Astrocyte (in vitro differentiated cells and primary cell): ENCODE measurements around the gene PIBF1. TPM values are rescaled to one million over a fixed set of nuclear protein-coding genes. Genes with fewer than 3 reads are reported as not detected.

Experiments
- DNase-seq: peaks from one replicate; pipeline ENCODE4 v3.0.0-alpha.2; 2010; ENCODE audit warnings: low read depth
- FAIRE-seq: peaks from 2 replicates; lab custom pipeline; 2011; peaks lifted over from hg19 to GRCh38; lab: Jason Lieb, UNC
- H2AFZ ChIP-seq: 2 replicates; pipeline ENCODE4 v1.6.0; 2012; ENCODE audit warnings: low read depth, low read length, inconsistent platforms
- H3K27ac ChIP-seq: 2 replicates; pipeline ENCODE4 v1.5.1; 2011; ENCODE audit warnings: low read depth, low read length, inconsistent platforms
- H3K27me3 ChIP-seq: 2 replicates; pipeline ENCODE4 v1.6.0; 2011; ENCODE audit warnings: low read length, inconsistent platforms; ENCODE audit not compliant: insufficient read depth
- H3K36me3 ChIP-seq: 2 replicates; pipeline ENCODE4 v1.5.1; 2011; ENCODE audit warnings: low read length, inconsistent platforms; ENCODE audit not compliant: insufficient read depth
- H3K4me1 ChIP-seq: 2 replicates; pipeline ENCODE4 v1.5.1; 2011; ENCODE audit warnings: low read length, inconsistent platforms; ENCODE audit not compliant: insufficient read depth
- H3K4me2 ChIP-seq: 2 replicates; pipeline ENCODE4 v1.6.0; 2012; ENCODE audit warnings: low read length, inconsistent platforms
- H3K4me3 ChIP-seq: 2 replicates; pipeline ENCODE4 v1.5.1; 2011; ENCODE audit warnings: low read depth, mild to moderate bottlenecking, low read length, inconsistent platforms; ENCODE audit not compliant: insufficient read depth
- H3K79me2 ChIP-seq: 2 replicates; pipeline ENCODE4 v1.6.0; 2012; ENCODE audit warnings: mild to moderate bottlenecking, low read length, inconsistent platforms; ENCODE audit not compliant: insufficient read depth
- H3K9ac ChIP-seq: 2 replicates; pipeline ENCODE4 v1.6.0; 2012; ENCODE audit warnings: mild to moderate bottlenecking, low read length, inconsistent platforms
- H3K9me3 ChIP-seq: 2 replicates; pipeline ENCODE4 v1.5.1; 2012; ENCODE audit warnings: low read depth, mild to moderate bottlenecking, low read length, inconsistent platforms; ENCODE audit not compliant: insufficient read depth
- H4K20me1 ChIP-seq: 2 replicates; pipeline ENCODE4 v1.6.0; 2012; ENCODE audit warnings: low read length, inconsistent platforms; ENCODE audit not compliant: insufficient read depth
- H3K27ac Mint-ChIP-seq: one replicate; pipeline ENCODE4 v1.8.0; 2021; ENCODE audit warnings: mild to moderate bottlenecking, mixed read lengths; ENCODE audit not compliant: unreplicated experiment
- H3K27me3 Mint-ChIP-seq: one replicate; pipeline ENCODE4 v1.8.0; 2021; ENCODE audit warnings: low read depth, mixed read lengths; ENCODE audit not compliant: unreplicated experiment
- H3K36me3 Mint-ChIP-seq: one replicate; pipeline ENCODE4 v1.8.0; 2021; ENCODE audit warnings: low read depth, mixed read lengths; ENCODE audit not compliant: unreplicated experiment
- H3K4me1 Mint-ChIP-seq: one replicate; pipeline ENCODE4 v1.8.0; 2021; ENCODE audit warnings: low read depth, mixed read lengths; ENCODE audit not compliant: unreplicated experiment
- H3K4me3 Mint-ChIP-seq: one replicate; pipeline ENCODE4 v1.8.0; 2021; ENCODE audit warnings: mild to moderate bottlenecking, moderate library complexity, mixed read lengths; ENCODE audit not compliant: unreplicated experiment
- H3K9me3 Mint-ChIP-seq: one replicate; pipeline ENCODE4 v1.8.0; 2021; ENCODE audit warnings: mild to moderate bottlenecking, mixed read lengths; ENCODE audit not compliant: unreplicated experiment
- CTCF ChIP-seq: IDR thresholded peaks from 2 replicates; pipeline ENCODE4 v1.5.1; 2011; ENCODE audit warnings: low read depth, mild to moderate bottlenecking, inconsistent platforms, low read length, moderate library complexity; ENCODE audit not compliant: insufficient read depth
- EZH2 ChIP-seq: IDR thresholded peaks from 2 replicates; pipeline ENCODE4 v1.6.1; 2012; ENCODE audit warnings: mild to moderate bottlenecking, low read length, inconsistent platforms; ENCODE audit not compliant: insufficient read depth
- total RNA-seq: library from RNA; stranded (reverse); gene quantifications from 2 replicates; pipeline ENCODE4 v1.2.1, GENCODE V29; 2021

The PIBF1 gene
- total RNA-seq, 1 donor from 2014 or later = 19.3 TPM

- Histone ChIP-seq H4K20me1 (no peaks in the 10 kb centered on the region), H3K9me3 (no peaks in the 10 kb centered on the region), H3K79me2 (no peaks in the 10 kb centered on the region), H3K36me3 (no peaks in the 10 kb centered on the region), H3K27ac (no peak overlapping the region), H2AFZ (no peak overlapping the region), H3K27me3 (no peaks in the 10 kb centered on the region), H3K4me3 (no peak overlapping the region), H3K9ac (no peak overlapping the region), H3K4me2 (no peak overlapping the region), H3K4me1 (no peaks in the 10 kb centered on the region)
- no peaks in the 10 kb centered on the region for H3K27me3 Mint-ChIP-seq
- no peaks in the 10 kb centered on the region for H3K36me3 Mint-ChIP-seq
- no peaks in the 10 kb centered on the region for H3K9me3 Mint-ChIP-seq
- TF ChIP-seq EZH2 (no peak), CTCF (no peak)
- H3K4me1 Mint-ChIP-seq = peaks cover 4% of the 10 kb centered on the region
- no peak overlapping the region for H3K4me3 Mint-ChIP-seq
- DNase-seq (no peak), FAIRE-seq (no peak)
- no peak overlapping the region for H3K27ac Mint-ChIP-seq
Measured at GRCh38 chr13:73036566-73036965, 254.6 kb downstream of the PIBF1 start.

GRCh38 chr13:73038064-73038463 is 256.1 kb downstream of the PIBF1 start:
- Mint-ChIP-seq H3K27ac (no peak overlapping the region), H3K36me3 (no peaks in the 10 kb centered on the region), H3K27me3 (no peaks in the 10 kb centered on the region), H3K9me3 (no peaks in the 10 kb centered on the region), H3K4me3 (no peak overlapping the region), H3K4me1 (peaks cover 3% of the 10 kb centered on the region)
- H3K4me2 ChIP-seq = no peak overlapping the region
- H3K9ac ChIP-seq = no peak overlapping the region
- TF ChIP-seq CTCF = no peak
- TF ChIP-seq EZH2 = no peak
- no peaks in the 10 kb centered on the region for H3K79me2 ChIP-seq
- DNase-seq (no peak), FAIRE-seq (no peak)
- H3K9me3 ChIP-seq = no peaks in the 10 kb centered on the region
- no peak overlapping the region for H2AFZ ChIP-seq
- H3K27me3 ChIP-seq = no peaks in the 10 kb centered on the region
- H3K36me3 ChIP-seq = no peaks in the 10 kb centered on the region
- H3K27ac ChIP-seq = no peak overlapping the region
- no peaks in the 10 kb centered on the region for H3K4me1 ChIP-seq
- H3K4me3 ChIP-seq = no peak overlapping the region
- no peaks in the 10 kb centered on the region for H4K20me1 ChIP-seq

- Histone ChIP-seq H3K4me3 (no peak overlapping the region), H2AFZ (no peak overlapping the region), H3K4me2 (no peak overlapping the region), H4K20me1 (no peaks in the 10 kb centered on the region), H3K27ac (no peak overlapping the region), H3K36me3 (no peaks in the 10 kb centered on the region), H3K9ac (no peak overlapping the region), H3K4me1 (no peaks in the 10 kb centered on the region), H3K79me2 (no peaks in the 10 kb centered on the region), H3K9me3 (no peaks in the 10 kb centered on the region), H3K27me3 (no peaks in the 10 kb centered on the region)
- Mint-ChIP-seq H3K4me1 (no peaks in the 10 kb centered on the region), H3K27ac (no peak overlapping the region), H3K4me3 (no peak overlapping the region), H3K36me3 (no peaks in the 10 kb centered on the region), H3K9me3 (no peaks in the 10 kb centered on the region), H3K27me3 (no peaks in the 10 kb centered on the region)
- TF ChIP-seq EZH2 (no peak), CTCF (no peak)
- DNase-seq = no peak
- FAIRE-seq = no peak
Measured at GRCh38 chr13:73039201-73040108, 257.5 kb downstream of the PIBF1 start.
